ENCODE results near the gene CLDN19. TPM values are rescaled to one million over a fixed set of nuclear protein-coding genes. Genes with fewer than 3 reads are reported as not detected.

Gene CLDN19
- total and polyA plus RNA-seq, 2 of the 8 experiments (the other 6 are each of a cell fraction or from before 2014, with no cell fraction given) = 9.7 to 17.2 TPM

DNA sequence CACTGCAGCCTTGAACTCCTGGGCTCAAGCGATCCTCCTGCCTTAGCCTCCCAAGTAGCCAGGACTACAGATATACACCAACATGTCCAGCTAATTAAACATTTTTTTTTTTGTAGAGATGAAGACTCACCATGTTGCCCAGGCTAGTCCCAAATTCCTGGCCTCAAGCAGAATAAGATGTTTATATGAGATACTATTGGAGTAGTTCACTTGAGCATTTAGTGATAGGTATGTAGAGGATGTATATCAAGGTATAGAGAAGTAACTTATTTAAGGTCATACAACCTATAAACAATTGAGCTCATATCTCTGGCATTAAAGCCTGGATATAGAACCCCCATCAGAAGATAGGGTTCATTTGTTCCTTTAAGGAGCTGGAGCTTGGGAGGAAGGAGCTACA, 40.1 kb upstream of the CLDN19 start (continued):
- TF ChIP-seq SAP30 (IDR thresholded peaks at IDR 0.05; ENCODE audit: insufficient read depth, insufficient replicate concordance, low read length) = no peak
- no peak for TF ChIP-seq TAF1 (IDR thresholded peaks at IDR 0.05; ENCODE audit: low read depth, low read length)
- TF ChIP-seq PHF8 (conservative IDR thresholded peaks at IDR 0.05; ENCODE audit: low read depth, low read length) = no peak
- TF ChIP-seq, protein P1, sequence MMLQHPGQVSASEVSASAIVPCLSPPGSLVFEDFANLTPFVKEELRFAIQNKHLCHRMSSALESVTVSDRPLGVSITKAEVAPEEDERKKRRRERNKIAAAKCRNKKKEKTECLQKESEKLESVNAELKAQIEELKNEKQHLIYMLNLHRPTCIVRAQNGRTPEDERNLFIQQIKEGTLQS (IDR thresholded peaks at IDR 0.05; ENCODE audit: insufficient read depth, low read depth, low read length) = no peak
- no peak for TF ChIP-seq FOSL1 (IDR thresholded peaks at IDR 0.05; ENCODE audit: insufficient read depth, low read depth, low read length)

Data from H1 (cell line).